HG03558 (cell line): ENCODE data around the gene SERPINB10.

Experiments
- ATAC-seq: cut with Tn5 transposase; IDR thresholded peaks from one replicate; pipeline ENCODE4 v1.9.1; 2021; ENCODE audit warnings: moderate number of reproducible peaks; ENCODE audit not compliant: unreplicated experiment; ENCODE audit errors: extremely low read depth

SERPINB10 gene

DNA sequence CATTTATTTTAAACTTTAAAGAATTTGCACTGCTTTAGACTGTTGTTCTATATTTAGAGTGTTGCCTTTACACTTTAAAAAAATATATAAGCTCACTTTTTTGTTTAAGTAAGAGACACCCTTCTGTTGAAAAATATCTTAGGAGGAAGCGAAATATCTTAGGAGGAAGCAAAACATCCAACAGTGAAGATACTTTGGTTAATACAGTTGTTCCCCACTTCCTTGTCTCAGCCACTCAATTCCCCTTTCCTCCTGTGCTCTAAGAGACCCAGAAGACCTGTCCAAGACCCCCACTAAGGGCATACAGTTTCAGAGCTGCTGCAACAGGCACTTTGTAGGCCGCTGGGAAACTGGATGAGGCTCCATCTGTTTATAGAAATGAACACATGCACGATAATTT, 67.9 kb downstream of the SERPINB10 start:
- no peak for ATAC-seq

GRCh38 chr18:63977040-63977439, 69.3 kb downstream of the SERPINB10 start:
- no peak for ATAC-seq

DNA sequence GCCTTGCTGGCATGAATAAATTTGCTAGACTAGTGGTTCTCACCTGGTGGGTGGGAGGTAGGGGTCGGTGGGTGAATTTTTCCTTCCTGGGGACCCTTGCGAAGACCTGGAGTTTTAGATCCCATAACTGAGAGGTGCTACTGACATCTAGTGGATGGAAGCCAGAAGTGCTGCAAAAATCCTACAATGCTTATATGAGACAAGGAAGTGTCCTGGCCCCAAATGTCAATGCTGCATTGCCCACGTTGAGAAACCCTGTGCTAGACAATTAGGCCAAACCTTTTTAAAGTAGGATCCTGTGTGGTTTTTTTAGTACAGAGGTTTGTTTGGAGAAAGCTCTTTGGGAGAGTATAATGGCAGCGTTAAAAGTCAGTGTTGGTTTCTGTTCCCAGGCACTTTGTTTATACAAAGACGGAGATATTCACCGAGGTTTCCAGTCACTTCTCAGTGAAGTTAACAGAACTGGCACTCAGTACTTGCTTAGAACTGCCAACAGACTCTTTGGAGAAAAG, 71.7 kb downstream of the SERPINB10 start:
- no peak for ATAC-seq

DNA sequence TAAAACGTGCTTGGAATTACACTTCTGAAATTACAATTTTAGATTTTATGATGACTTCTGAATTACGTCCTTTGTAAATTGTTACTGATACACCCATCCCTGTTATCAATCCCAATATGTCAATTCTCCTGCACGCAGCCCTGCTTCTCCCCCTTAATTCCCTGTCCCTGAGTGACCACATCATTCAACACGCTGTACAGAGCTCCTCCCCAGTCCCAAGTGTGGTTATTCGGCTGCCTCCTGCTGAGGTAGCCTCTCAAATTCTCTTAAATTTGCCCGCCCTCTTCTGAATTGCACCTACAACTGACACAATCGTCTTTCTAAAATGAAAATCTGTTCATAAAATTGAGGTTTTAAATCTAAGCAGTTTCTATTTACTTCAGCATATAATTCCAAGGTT, 72.3 kb downstream of the SERPINB10 start:
- no peak for ATAC-seq

GRCh38 chr18:63980896-63981460, 73.2 kb downstream of the SERPINB10 start:
- no peak for ATAC-seq

- ATAC-seq = no peak
Observed at GRCh38 chr18:63981719-63982118, 74.0 kb downstream of the SERPINB10 start.

GRCh38 chr18:63982361-63982760, 74.6 kb downstream of the SERPINB10 start:
- ATAC-seq = no peak
